Stimulated activated CD4-positive, alpha-beta T cell treated with anti-CD3 and anti-CD28 coated beads, TNF-alpha, amount 100 ng/mL, for 4 hours (primary cell): Measurements from ENCODE around the gene ATM.
"Not testable (repeated sequence)": the region's sequence is repeated elsewhere in the genome, so short reads cannot be mapped to it uniquely, and the experiment has no call there.

Source experiments
- DNase-seq, 3 experiments: peaks; one replicate each; pipeline ENCODE4 v3.0.0-alpha.2; 2020; ENCODE audit warnings: low read depth in 3 of 3

Gene ATM

GRCh38 chr11:108278546-108278945 lies 55.7 kb downstream of the ATM start:
- DNase-seq: no peak

- no peak for DNase-seq
Observed at GRCh38 chr11:108278954-108279353, 56.1 kb downstream of the ATM start.

- DNase-seq: no peak
Observed at GRCh38 chr11:108286370-108286769, 63.5 kb downstream of the ATM start.

GRCh38 chr11:108286956-108287355 lies 64.1 kb downstream of the ATM start:
- DNase-seq: no peak

GRCh38 chr11:108289066-108289465 lies 66.2 kb downstream of the ATM start:
- DNase-seq: not testable (repeated sequence)

GRCh38 chr11:108289699-108290098 lies 66.8 kb downstream of the ATM start:
- no peak for DNase-seq

GRCh38 chr11:108293229-108293628 lies 70.4 kb downstream of the ATM start:
- no peak for DNase-seq

- DNase-seq: no peak
Observed at GRCh38 chr11:108302121-108302785, 79.4 kb downstream of the ATM start.

- no peak for DNase-seq
Observed at GRCh38 chr11:108307751-108308150, 84.9 kb downstream of the ATM start.

GRCh38 chr11:108313444-108313843 lies 90.6 kb downstream of the ATM start:
- DNase-seq: no peak

GRCh38 chr11:108316061-108316460 lies 93.2 kb downstream of the ATM start:
- no peak for DNase-seq

- no peak for DNase-seq
Observed at GRCh38 chr11:108319541-108320145, 96.8 kb downstream of the ATM start.

GRCh38 chr11:108322666-108323065 lies 99.8 kb downstream of the ATM start:
- no peak for DNase-seq

- DNase-seq: no peak
Observed at GRCh38 chr11:108324587-108324986, 101.7 kb downstream of the ATM start.

- DNase-seq: no peak
Observed at GRCh38 chr11:108333403-108333899, 110.6 kb downstream of the ATM start.

GRCh38 chr11:108338750-108339149 lies 115.9 kb downstream of the ATM start:
- no peak for DNase-seq

- no peak for DNase-seq
Observed at GRCh38 chr11:108340973-108341372, 118.1 kb downstream of the ATM start.

- DNase-seq: no peak
Observed at GRCh38 chr11:108341654-108342053, 118.8 kb downstream of the ATM start.

- DNase-seq: no peak
Observed at GRCh38 chr11:108343714-108344113, 120.8 kb downstream of the ATM start.

- DNase-seq: no peak
Observed at GRCh38 chr11:108345767-108346166, 122.9 kb downstream of the ATM start.

GRCh38 chr11:108346451-108346850 lies 123.6 kb downstream of the ATM start:
- no peak for DNase-seq

GRCh38 chr11:108351468-108351867 lies 128.6 kb downstream of the ATM start:
- DNase-seq: no peak

GRCh38 chr11:108364159-108364558 lies 141.3 kb downstream of the ATM start:
- DNase-seq: no peak

- DNase-seq: no peak
Observed at GRCh38 chr11:108368134-108368533, 145.3 kb downstream of the ATM start.
